Measurements from ENCODE around the gene INF2. TPM values are rescaled to one million over a fixed set of nuclear protein-coding genes. Genes with fewer than 3 reads are reported as not detected.

INF2 gene
- total and polyA plus RNA-seq, 9 of the 15 experiments (the other 6 are each of a cell fraction or from before 2014, with no cell fraction given) = 0.56 to 31.3 (median 7.8) TPM

DNA sequence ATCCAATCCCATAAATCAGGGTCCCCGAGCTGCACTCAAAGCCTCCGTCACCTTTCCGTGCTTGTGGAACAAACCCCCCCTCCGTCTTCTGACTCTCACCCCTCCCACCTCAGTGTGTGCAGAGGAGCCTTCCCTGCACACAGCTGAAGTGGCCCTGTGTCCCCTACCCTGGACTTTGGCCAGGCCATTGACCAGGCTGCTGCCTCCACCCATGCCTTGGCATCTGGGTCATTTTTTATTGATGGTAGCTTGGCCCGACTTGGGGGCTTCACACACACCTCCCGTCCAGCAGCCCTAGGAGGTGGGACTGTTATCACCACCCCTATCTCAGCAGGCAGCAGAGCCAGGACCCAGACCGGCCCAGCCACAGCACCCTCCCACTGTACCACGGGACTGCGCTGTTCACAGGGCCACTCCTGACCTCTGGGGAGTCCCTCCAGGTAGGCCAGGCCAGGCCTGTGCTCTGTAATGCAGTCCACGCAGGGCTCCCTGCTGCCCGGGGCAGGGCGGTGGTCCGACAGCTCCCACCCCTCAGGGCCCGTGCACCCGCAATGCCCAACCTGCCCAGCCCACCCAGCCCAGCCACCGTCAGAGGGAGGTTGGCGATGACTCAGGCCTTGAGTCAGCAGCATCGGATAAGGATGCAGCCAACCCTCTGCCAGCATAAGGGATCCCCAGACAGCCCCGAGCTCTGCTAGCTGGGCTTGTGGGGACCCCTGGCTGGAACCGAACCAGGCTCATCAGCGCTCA is 9.2 kb upstream of the INF2 start (continued):
- no peak for TF ChIP-seq CHD7 (IDR thresholded peaks at IDR 0.05; ENCODE audit: low read depth, low read length)
- TF ChIP-seq NFE2 (IDR thresholded peaks at IDR 0.05; ENCODE audit: low read depth) = peak; percentile 51; the same call in 1 of the 2 replicates
- no peak for TF ChIP-seq SLC30A9 (CRISPR knock-in tag; IDR thresholded peaks at IDR 0.05)
- TF ChIP-seq SP1 (CRISPR knock-in tag; IDR thresholded peaks at IDR 0.05) = no peak
- TF ChIP-seq POLR2G (IDR thresholded peaks at IDR 0.05; ENCODE audit: low read depth, low read length) = no peak
- no peak for TF ChIP-seq FUS (optimal IDR thresholded peaks at IDR 0.05; ENCODE audit: low read depth, low read length)
- peak; percentile 67 for TF ChIP-seq ATF3 (IDR thresholded peaks at IDR 0.05)
- no peak for TF ChIP-seq ATF3 (CRISPR knock-in tag; conservative IDR thresholded peaks at IDR 0.05)
- TF ChIP-seq STAT6 (CRISPR knock-in tag; IDR thresholded peaks at IDR 0.05) = no peak
- no peak for TF ChIP-seq SREBF2 (CRISPR knock-in tag; IDR thresholded peaks at IDR 0.05)
- TF ChIP-seq CREM (IDR thresholded peaks at IDR 0.05; ENCODE audit: low read depth) = 0 out of 2 replicates have a peak, but pooled peaks have one; percentile 4
- TF ChIP-seq HNRNPLL (IDR thresholded peaks at IDR 0.05; ENCODE audit: low read depth, low read length, poor library complexity, severe bottlenecking) = no peak
- no peak for TF ChIP-seq FOXK2 (conservative IDR thresholded peaks at IDR 0.05 in 1 of 2, IDR thresholded peaks at IDR 0.05 in 1 of 2; ENCODE audit: low read depth in 2 of 2)

Measured in K562 (cell line).